ENCODE measurements around the gene NAALADL2.

GRCh38 chr3:174844746-174845145, 14.4 kb upstream of the NAALADL2 start:
- TF ChIP-seq CTCF (conservative IDR thresholded peaks at IDR 0.05) (no peak), ZFX (IDR thresholded peaks at IDR 0.05) (no peak)
